GM19324 (cell line): ENCODE results near the gene XIST.
"Not testable (repeated sequence)": the region's sequence is repeated elsewhere in the genome, so short reads cannot be mapped to it uniquely, and the experiment has no call there.

Source experiments
- ATAC-seq: cut with Tn5 transposase; IDR thresholded peaks from one replicate; pipeline ENCODE4 v1.9.1; 2021; ENCODE audit warnings: mild to moderate bottlenecking, moderate library complexity; ENCODE audit not compliant: unreplicated experiment, low FRiP score

Gene XIST

GRCh38 chrX:73817393-73818199 lies 34.9 kb downstream of the XIST start:
- no peak for ATAC-seq

- ATAC-seq = no peak
These were observed 40.3 kb downstream of the XIST start for GRCh38 chrX:73812256-73812655.

GRCh38 chrX:73804109-73804508 lies 48.4 kb downstream of the XIST start:
- not testable (repeated sequence) for ATAC-seq

- ATAC-seq = no peak
These were observed 52.6 kb downstream of the XIST start for GRCh38 chrX:73799888-73800287.

GRCh38 chrX:73792511-73792910 lies 60.0 kb downstream of the XIST start:
- not testable (repeated sequence) for ATAC-seq

- no peak for ATAC-seq
These were observed 67.0 kb downstream of the XIST start for GRCh38 chrX:73785493-73785892.
